HEK293 (cell line): ENCODE data around the gene CWC22.

Experiments used
- BCL11B ChIP-seq: fragments of 450-650 bp; formaldehyde crosslinking; IDR thresholded peaks from 2 replicates; pipeline ENCODE4 v1.5.1; 2016; ENCODE audit warnings: low read depth, missing biosample characterization, missing genetic modification characterization
- BCL6B ChIP-seq: fragments of 450-650 bp; formaldehyde crosslinking; IDR thresholded peaks from 2 replicates; pipeline ENCODE4 v1.5.1; 2017; ENCODE audit warnings: missing biosample characterization, missing genetic modification characterization
- PATZ1 ChIP-seq: fragments of 450-650 bp; formaldehyde crosslinking; IDR thresholded peaks from 2 replicates; pipeline ENCODE4 v1.5.1; 2016; ENCODE audit warnings: missing biosample characterization, missing genetic modification characterization
- PRDM4 ChIP-seq: fragments of 450-650 bp; formaldehyde crosslinking; IDR thresholded peaks from 2 replicates; pipeline ENCODE4 v1.5.1; 2017; ENCODE audit warnings: missing biosample characterization, missing genetic modification characterization
- TCF7L2 ChIP-seq: IDR thresholded peaks from 2 replicates; pipeline ENCODE4 v1.6.1; 2011; ENCODE audit warnings: low read depth, mild to moderate bottlenecking, inconsistent platforms, low read length, moderate library complexity, borderline replicate concordance
- ZFHX2 ChIP-seq: fragments of 450-650 bp; formaldehyde crosslinking; conservative IDR thresholded peaks from 2 replicates; pipeline ENCODE4 v1.5.1; 2016; ENCODE audit warnings: missing biosample characterization, missing genetic modification characterization
- ZFP37 ChIP-seq: fragments of 450-650 bp; formaldehyde crosslinking; IDR thresholded peaks from 2 replicates; pipeline ENCODE4 v1.5.1; 2016; ENCODE audit warnings: missing biosample characterization, missing genetic modification characterization
- ZNF114 ChIP-seq: fragments of 450-650 bp; formaldehyde crosslinking; IDR thresholded peaks from 2 replicates; pipeline ENCODE4 v1.5.0; 2017; ENCODE audit warnings: missing biosample characterization, missing genetic modification characterization
- ZNF148 ChIP-seq: fragments of 450-650 bp; formaldehyde crosslinking; IDR thresholded peaks from 2 replicates; pipeline ENCODE4 v1.5.0; 2017; ENCODE audit warnings: missing biosample characterization, missing genetic modification characterization, borderline replicate concordance
- ZNF155 ChIP-seq: fragments of 450-650 bp; formaldehyde crosslinking; IDR thresholded peaks from 2 replicates; pipeline ENCODE4 v1.5.1; 2016; ENCODE audit warnings: missing biosample characterization, missing genetic modification characterization
- ZNF223 ChIP-seq: fragments of 450-650 bp; formaldehyde crosslinking; IDR thresholded peaks from 2 replicates; pipeline ENCODE4 v1.5.1; 2016; ENCODE audit warnings: missing biosample characterization, missing genetic modification characterization
- ZNF248 ChIP-seq: fragments of 450-650 bp; formaldehyde crosslinking; IDR thresholded peaks from 2 replicates; pipeline ENCODE4 v1.5.1; 2017; ENCODE audit warnings: missing biosample characterization, missing genetic modification characterization
- ZNF354C ChIP-seq: fragments of 450-650 bp; formaldehyde crosslinking; IDR thresholded peaks from 2 replicates; pipeline ENCODE4 v1.5.1; 2016; ENCODE audit warnings: missing biosample characterization, missing genetic modification characterization, low read depth, borderline replicate concordance
- ZNF37A ChIP-seq: fragments of 450-650 bp; IDR thresholded peaks from 2 replicates; pipeline ENCODE4 v1.5.1; 2018; ENCODE audit warnings: missing biosample characterization, missing genetic modification characterization
- ZNF404 ChIP-seq: fragments of 450-650 bp; formaldehyde crosslinking; IDR thresholded peaks from 2 replicates; pipeline ENCODE4 v1.5.1; 2017; ENCODE audit warnings: missing biosample characterization, missing genetic modification characterization
- ZNF426 ChIP-seq: fragments of 450-650 bp; formaldehyde crosslinking; IDR thresholded peaks from 2 replicates; pipeline ENCODE4 v1.5.1; 2017; ENCODE audit warnings: missing biosample characterization, missing genetic modification characterization, mild to moderate bottlenecking, inconsistent platforms, moderate library complexity
- ZNF548 ChIP-seq: fragments of 450-650 bp; formaldehyde crosslinking; IDR thresholded peaks from 2 replicates; pipeline ENCODE4 v1.5.1; 2016; ENCODE audit warnings: missing biosample characterization, missing genetic modification characterization
- ZNF571 ChIP-seq: fragments of 450-650 bp; formaldehyde crosslinking; IDR thresholded peaks from 2 replicates; pipeline ENCODE4 v1.5.0; 2017; ENCODE audit warnings: missing biosample characterization, missing genetic modification characterization
- ZNF624 ChIP-seq: fragments of 450-650 bp; formaldehyde crosslinking; IDR thresholded peaks from 2 replicates; pipeline ENCODE4 v1.5.1; 2017; ENCODE audit warnings: missing biosample characterization, missing genetic modification characterization
- ZNF626 ChIP-seq: fragments of 450-650 bp; sonication (Bioruptor Pico); formaldehyde crosslinking; IDR thresholded peaks from 2 replicates; pipeline ENCODE4 v1.5.1; 2018; ENCODE audit warnings: missing biosample characterization, missing genetic modification characterization, inconsistent platforms
- ZNF639 ChIP-seq: fragments of 450-650 bp; formaldehyde crosslinking; IDR thresholded peaks from 2 replicates; pipeline ENCODE4 v1.5.1; 2016; ENCODE audit warnings: missing biosample characterization, missing genetic modification characterization
- ZNF660 ChIP-seq: fragments of 450-650 bp; IDR thresholded peaks from 2 replicates; pipeline ENCODE4 v1.5.1; 2018; ENCODE audit warnings: missing biosample characterization, mild to moderate bottlenecking, missing genetic modification characterization
- ZNF664 ChIP-seq: fragments of 450-650 bp; formaldehyde crosslinking; IDR thresholded peaks from 2 replicates; pipeline ENCODE4 v1.5.1; 2016; ENCODE audit warnings: missing biosample characterization, missing genetic modification characterization
- ZNF830 ChIP-seq: fragments of 450-650 bp; IDR thresholded peaks from 2 replicates; pipeline ENCODE4 v1.5.0; 2018; ENCODE audit warnings: missing biosample characterization, missing genetic modification characterization, low read depth, mild to moderate bottlenecking, moderate library complexity
- ZNF843 ChIP-seq: fragments of 450-650 bp; formaldehyde crosslinking; IDR thresholded peaks from 2 replicates; pipeline ENCODE4 v1.5.1; 2016; ENCODE audit warnings: missing biosample characterization, missing genetic modification characterization
- ZSCAN16 ChIP-seq: fragments of 450-650 bp; formaldehyde crosslinking; IDR thresholded peaks from 2 replicates; pipeline ENCODE4 v1.5.1; 2016; ENCODE audit warnings: missing biosample characterization, missing genetic modification characterization
- ZSCAN18 ChIP-seq: fragments of 450-650 bp; formaldehyde crosslinking; IDR thresholded peaks from 2 replicates; pipeline ENCODE4 v1.5.1; 2016; ENCODE audit warnings: missing biosample characterization, missing genetic modification characterization
- ZXDB ChIP-seq: fragments of 450-650 bp; formaldehyde crosslinking; IDR thresholded peaks from 2 replicates; pipeline ENCODE4 v1.5.1; 2016; ENCODE audit warnings: missing biosample characterization, missing genetic modification characterization

The CWC22 gene

GRCh38 chr2:180006781-180007579 lies at the start of gene CWC22 (continued):
- TF ChIP-seq ZNF426 (tag by site-specific recombination) (no peak), BCL11B (tag by site-specific recombination) (no peak), ZNF37A (no peak), ZNF571 (tag by site-specific recombination) (no peak), ZNF114 (no peak), ZNF639 (no peak), ZSCAN18 (tag by site-specific recombination) (no peak), ZNF148 (no peak), PRDM4 (no peak), ZNF354C (tag by site-specific recombination) (no peak), ZSCAN16 (tag by site-specific recombination) (no peak), ZNF660 (no peak; the same call in 1 of the 2 replicates), ZNF404 (tag by site-specific recombination) (no peak), ZFHX2 (tag by site-specific recombination) (peak; percentile 41; the same call in 1 of the 2 replicates), ZFP37 (no peak; the same call in 1 of the 2 replicates), ZNF248 (no peak), ZNF155 (tag by site-specific recombination) (no peak), PATZ1 (tag by site-specific recombination) (peak; percentile 61; the same call in 1 of the 2 replicates), ZNF626 (no peak), ZNF548 (tag by site-specific recombination) (no peak), ZNF843 (tag by site-specific recombination) (0 out of 2 replicates have a peak, but pooled peaks have one; percentile 28), ZNF223 (no peak), BCL6B (no peak), ZNF830 (tag by site-specific recombination) (no peak), ZNF664 (no peak), TCF7L2 (no peak), ZXDB (tag by site-specific recombination) (peak; percentile 63; the same call in 1 of the 2 replicates), ZNF624 (no peak)
